NCI-H2227 treated with DMSO at 0.1 percent for 48 hours (cell line): ENCODE measurements around the gene EVX2.
A peak's percentile ranks its signal among the peaks of the same experiment; 100 is the strongest.

Source experiments
- DNase-seq: peaks from one replicate; lab custom pipeline; 2025; lab: John Stamatoyannopoulos, UW

EVX2 gene

DNA sequence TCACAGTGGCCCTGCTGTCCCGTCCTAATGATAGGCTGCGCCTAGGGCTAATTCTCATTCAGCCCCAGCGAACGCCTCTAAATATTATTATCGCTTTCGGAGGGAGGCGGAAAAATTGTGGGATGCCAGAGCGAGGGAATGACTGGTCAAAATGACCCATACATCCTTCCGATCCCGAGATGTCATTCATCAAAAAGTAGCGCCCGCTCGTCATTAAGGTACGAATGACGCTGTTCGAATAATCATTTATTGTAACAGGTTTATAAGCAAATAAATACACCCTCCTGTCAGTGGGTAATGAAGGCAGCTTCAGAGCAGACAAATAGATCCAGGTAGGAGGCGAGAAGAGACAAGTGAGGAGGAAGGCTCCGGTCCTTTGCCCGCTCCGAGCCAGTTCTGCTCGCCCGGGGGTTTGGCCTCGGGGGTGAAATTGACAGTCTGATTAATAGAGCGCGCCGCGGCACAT, at the start of gene EVX2:
Gene EVX2 (minus strand): TSS at position 167 of the 466 bp plus-strand sequence. CDS start 186 bp downstream, outside the sequence.
- DNase-seq: no peak

DNA sequence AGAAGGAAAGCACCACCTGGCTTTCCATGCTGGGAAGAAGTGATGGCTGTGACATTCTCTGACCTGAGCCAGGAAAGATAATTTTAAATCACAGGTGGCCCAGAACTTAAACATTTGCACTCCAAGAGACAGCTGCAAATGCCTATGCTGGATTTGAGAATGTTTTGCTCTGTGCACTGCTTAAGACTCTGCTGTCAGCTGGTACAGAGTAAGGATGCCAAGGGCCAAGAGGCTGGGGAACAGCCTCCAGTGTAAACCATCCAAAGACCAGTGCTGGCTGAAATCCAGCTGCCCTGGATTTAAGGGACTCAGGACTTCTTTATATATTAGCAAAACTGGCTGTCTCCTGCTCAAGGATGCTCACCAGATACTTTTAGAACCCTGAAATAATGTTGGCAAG, 49.6 kb upstream of the EVX2 start:
- DNase-seq: no peak

DNA sequence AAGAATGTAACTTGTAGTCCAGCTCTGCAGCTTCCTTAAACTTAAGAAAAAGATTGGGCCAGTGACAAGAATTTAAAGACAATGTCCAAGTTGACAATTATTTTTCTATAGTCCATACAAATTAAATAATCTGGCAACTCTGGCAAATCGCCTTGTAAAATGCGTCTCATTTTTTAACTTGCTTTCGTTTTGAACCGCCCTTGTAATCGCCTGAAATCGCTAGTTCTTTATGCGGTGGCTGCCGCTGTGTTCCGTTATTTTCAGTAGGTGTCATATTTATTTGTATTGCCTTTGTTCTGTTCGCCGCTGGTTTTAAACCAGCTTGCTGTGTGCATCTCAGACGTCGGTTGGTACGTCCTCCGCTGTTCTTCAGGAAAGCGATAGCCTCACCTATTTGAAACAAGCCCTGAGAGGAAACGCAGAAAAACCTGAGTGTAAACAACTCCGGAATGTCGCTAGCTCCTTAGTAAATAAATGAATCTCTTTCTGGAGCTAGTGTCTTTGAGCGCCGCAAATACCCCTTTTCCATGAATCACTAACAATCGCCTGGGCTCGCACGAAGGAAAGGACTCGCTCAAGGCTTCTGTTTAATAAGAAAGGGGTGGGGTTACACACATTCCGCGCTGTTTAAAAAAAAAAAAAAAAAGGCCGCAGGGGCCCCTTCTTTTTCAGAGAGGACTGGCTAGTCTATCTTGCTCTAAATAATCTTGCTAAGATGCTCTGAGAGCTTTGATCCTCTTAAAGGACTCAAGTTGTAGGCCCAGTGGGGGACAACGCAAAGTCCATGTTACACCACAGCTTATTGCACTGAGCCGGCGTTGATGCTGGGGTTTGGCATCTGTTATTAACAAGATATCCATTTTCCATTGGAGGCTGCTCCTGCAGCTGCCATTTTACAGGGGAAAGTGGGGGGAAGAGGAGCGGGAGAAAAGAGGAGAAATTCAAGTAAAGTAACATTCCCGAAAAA, 48.7 kb upstream of the EVX2 start:
- no peak for DNase-seq

DNA sequence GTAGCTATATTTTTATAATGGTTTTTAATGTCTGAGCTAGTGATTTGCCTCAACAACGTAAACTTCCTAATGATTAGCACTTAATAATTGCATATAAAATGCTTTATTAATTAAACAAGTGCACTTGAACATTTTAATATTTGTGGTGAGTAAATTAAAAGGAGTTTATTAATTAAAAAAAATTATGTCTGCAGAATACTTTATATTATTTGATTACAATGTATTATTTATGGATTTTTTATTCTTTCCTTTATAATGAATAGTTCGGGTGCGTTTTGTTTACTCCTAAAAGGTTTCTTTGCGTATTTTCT, 48.0 kb upstream of the EVX2 start:
- DNase-seq: no peak

DNA sequence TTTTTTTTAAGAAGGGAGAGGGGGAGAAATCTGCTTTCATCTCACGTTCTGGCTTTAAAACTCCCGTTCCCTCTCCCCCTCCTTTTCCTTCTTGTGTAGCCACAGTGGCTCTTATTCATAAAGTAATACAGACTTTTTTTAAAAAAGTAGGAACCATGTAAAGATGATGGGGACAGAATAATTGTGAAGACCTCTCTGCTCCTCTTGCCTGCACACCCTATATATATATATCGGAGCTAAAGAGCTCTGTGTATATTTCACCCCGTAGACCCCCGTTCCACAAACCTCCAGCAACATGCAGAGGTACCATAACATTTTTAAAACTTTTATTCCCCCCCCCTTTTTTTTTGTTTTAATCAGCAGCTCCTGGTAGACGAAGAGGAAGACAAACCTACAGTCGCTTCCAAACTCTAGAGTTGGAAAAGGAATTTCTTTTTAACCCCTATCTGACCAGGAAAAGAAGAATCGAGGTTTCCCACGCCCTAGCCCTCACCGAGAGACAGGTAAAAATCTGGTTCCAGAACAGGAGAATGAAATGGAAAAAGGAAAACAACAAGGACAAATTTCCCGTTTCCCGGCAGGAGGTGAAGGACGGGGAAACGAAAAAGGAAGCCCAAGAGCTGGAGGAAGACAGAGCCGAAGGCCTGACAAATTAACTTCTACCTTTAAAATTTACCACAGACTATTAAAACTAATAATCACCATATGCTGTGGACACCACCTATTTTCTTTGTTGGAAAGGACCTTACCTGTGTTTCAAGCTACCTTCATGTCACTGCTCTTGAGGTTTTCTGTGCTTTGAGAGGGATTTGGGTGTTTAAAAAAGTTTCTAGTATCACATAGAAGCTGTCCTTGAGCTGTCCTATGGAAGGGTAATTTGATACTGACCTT, 47.4 kb upstream of the EVX2 start:
- DNase-seq: no peak

DNA sequence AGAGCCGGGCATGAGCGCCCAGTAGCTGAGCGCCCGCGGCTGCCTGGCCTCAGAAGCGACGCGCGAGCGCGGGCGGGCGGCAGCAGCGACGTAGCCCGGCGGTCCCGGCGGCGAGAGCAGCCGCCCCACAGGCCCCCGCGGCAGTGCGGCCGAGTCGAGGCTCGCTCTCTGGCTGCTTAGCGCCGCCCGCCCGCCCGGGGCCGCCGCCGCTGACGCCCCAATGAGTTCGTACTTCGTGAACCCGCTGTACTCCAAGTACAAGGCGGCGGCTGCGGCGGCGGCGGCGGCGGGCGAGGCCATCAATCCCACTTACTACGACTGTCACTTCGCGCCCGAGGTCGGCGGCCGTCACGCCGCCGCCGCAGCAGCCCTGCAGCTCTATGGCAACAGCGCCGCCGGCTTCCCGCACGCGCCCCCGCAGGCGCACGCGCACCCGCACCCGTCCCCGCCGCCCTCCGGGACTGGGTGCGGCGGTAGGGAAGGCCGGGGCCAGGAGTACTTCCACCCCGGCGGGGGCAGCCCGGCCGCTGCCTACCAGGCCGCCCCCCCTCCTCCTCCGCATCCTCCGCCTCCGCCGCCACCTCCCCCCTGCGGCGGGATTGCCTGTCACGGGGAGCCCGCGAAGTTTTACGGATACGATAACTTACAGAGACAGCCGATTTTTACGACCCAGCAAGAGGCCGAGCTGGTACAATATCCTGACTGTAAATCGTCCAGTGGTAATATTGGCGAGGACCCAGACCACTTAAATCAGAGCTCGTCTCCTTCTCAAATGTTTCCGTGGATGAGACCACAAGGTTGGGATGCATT, 46.6 kb upstream of the EVX2 start:
- DNase-seq: no peak

DNA sequence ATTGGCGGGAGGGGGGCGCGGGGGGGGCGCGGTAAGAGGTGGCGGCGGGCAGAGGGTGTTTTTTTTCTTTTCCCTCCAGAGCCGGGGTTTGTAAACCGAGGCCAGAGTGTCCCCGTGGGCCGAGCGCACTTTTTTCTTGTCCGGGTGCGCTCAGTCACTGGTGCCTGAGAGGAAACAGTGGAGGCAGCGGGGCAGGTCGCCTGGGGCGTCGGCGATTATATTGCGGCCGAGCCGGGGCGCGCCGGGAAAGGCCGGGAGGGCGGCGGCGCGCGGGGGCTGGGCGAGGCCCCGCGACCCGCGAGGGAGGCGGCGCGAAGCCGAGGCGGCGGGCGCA, 46.0 kb upstream of the EVX2 start:
- no peak for DNase-seq

DNA sequence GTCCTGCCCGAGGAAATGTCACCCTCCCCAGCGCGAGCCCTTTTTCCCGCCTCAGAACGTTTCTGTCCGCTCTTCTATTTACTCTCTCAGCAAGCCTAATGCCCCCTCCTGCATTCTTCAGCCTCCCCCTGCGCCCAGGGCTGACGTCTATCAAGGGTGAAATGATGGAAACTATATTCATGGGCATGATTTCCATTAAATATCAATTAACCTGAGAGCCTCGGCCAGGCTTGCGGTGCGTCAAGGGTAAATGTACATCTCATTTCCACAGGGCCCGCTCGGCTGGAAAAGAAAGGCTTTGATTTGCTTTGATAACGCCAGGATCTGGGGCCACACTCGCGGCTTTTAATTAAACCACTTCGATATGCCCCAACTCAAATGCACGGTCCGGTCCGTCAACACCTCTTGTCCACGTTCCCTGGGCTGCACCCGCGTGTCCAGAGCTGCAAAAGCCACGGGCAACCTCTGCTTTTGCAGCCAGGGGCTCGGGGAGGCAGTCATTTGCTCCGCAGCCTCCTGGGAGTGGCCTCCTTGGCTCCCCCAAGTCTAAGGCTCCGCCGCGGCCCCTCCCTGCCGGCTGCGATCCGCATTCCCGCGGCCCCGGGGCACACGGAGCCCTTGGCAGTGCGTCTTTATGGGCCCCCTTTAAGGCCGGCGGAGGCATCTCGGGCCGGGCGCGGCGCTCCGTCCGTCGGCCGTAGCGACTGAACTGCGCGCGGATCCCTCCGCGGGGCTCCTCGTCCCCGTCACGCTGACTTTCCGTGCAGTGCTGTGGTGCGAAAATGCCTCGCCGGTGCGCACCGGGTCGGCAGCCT, 45.4 kb upstream of the EVX2 start, which contains the start of gene HOXD8:
Gene HOXD8 (plus strand): TSS at position 724 of the 815 bp plus-strand sequence. CDS start 662 bp downstream, outside the sequence.
- DNase-seq: peak; percentile 43

DNA sequence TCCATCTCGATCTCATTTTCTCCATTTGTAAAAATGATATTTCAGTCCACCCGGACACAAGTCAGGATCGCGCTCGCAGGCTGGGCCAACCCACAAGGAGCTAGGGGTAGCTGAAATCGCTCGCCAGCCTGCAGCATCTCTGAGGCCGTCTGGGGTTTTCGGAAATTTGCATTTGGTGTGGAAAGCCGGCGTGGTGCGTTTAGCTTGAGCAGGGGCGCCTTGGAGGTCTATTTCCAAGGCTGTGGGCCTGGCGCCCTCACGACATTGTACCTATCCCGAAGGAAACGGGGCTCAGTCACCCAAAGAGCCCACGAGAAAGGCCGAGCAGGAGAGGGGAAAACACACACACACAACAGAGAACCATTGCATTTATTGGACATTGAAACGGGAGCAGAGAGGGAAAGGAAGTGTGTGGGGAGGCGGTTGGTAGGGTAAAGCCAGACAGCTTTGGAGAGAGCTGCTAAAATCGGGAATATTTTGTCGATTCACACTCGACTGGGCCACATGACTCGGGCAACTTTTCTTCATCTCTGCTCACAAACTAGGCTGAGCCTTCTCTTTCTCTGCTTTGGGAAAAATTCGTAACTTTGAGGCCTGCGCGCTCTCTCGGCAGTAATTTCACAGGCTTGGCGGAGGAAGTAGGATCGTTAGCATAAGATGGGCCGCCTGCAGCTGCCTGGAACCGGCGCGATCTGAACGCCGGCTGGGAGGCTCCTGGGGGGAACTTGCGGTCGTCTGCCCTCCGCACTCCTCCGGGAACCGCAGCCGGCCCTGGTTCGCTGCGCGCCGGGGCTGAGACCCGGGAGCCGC, 44.6 kb upstream of the EVX2 start:
- DNase-seq: peak; percentile 51

DNA sequence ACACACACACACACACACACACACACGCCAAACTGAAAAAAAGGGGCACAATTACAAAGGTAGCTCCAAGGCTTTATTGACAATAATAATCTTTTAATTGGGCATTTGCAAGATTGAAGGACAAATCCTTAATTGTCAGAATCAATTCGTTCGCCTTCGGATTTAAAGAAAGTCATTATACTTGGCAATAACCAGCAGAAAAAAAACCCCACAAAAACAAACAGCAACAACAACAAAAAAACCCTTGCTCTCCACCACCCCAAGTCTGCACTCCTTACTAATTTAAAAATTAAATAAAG, 44.0 kb upstream of the EVX2 start:
- DNase-seq: no peak

DNA sequence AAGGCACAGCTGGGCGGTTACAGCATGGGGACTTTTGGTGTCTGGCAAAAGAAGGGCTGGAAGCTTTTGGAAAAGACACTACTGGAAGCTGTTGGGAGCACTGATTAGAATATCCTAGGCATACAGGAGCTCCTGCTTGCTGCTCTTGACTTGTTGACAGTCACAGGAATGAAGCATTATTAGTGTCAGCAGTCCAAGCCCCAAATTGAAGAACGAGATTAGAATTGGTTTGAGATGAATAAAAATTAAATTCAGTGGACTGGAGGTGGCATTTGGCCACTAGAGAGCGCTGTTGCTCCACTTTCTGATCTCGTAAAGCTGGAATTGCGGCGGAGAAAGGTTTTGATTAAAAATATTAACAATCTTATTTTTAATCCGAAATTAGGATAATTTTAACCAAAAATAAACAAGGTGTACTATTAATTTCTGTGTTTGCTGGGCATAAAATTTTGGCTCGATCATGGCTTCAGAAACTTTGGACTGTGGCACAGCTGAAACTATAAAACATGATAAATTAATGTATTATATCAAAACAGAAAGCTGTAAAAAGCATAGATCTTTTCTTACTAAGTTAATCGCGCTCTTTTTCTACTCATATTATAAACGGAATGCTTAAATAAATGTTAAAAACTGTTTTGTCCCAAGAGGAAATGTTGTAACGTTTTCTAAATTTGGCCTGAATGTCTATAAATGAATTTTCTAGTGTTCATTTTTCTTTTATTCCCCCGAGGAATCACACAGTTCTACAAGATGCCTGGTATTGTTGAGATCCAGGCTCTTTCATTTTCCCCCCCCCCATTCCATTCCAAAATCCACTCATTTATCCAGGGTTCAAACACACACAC, 43.4 kb upstream of the EVX2 start:
- peak; percentile 83 for DNase-seq

DNA sequence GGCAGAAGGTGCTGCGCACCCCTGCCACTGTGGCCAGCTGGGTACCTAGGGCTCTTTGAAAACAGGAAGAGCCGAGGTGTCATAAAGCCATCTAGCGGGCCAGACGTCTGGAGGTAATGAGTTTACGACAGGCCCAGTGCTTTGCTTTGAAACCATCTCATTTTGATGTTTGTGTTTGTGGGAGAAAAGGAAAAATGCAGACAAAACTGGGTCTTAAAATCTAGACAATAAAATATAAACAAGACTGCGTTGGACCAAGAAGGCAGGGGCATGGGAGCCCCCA, 42.0 kb upstream of the EVX2 start:
- DNase-seq: no peak

DNA sequence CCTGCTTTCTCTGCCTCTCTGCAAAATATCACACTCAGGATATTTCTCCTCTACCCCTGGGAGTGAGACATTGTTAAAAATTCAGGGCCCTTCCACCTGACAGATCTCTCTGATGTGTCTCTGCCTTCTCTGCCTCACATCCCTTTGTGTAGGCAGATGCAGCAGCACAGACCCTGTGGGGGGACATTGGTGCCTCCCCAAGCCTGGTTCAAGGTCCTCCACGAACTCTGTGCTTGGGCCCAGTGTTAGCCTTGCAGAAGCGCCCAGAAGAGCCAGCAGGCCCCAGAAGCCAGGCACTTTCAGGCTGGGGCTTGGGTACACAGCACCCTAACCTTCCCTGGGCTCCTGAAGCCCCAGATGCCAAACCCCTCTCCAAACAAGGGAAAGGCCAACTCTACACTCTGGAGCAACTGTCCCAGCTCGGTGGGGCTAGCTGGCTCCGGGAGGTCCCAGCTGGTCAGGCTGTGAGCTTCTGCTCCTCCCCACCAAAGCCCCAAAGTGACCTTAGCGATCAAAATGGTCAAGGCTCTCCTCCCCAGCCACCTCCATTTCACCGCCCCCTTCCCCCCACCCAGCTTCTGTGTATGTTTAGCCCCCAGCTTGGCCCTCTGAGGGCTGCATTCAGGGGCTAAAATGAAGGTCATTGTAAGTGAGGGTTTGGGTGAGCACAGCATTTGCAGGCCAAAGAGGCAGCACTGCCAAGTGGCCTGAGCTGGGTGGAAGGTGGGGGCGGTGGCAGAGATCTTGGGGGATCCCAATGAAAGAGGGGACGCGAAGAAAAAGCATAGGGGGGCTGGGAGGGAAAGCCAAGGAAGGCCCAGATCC, 41.4 kb upstream of the EVX2 start:
- DNase-seq: no peak

DNA sequence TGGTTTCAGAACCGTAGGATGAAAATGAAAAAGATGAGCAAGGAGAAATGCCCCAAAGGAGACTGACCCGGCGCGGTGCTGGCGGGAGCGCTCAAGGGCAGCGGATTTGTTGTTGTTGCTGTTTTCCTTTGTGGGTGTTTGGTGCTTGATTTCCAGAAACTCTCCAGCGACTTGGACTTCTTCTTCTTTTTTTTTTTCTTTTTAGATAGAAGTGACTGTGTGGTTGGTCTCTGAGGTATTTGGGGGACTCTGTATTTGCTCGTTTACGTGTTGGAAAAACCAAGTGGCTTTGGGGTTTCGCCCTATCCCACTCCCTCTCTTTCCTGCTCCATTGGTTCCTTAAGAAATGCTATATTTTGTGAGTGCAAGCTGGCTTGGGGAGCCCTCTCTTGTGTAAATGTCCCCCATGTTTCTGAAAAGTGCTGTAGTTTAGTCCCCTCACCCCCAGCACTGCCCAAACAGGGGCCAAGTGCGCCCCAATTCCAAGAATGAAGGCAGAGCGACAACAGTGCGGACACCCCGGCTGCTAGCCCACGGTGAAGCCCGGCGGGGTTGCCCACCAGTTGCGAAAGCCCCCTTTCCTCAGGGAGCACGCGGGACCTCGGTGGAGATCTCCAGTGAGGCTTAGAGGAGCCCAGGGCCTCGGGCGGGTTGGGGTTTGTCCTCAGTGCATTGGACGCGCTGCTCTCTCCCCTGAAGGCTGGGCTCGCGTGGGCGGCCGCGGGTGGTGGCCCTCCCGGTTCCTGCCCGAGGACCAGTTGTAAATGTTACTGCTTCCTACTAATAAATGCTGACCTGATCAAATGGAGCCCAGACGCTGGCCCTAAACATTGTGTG, 40.6 kb upstream of the EVX2 start:
- DNase-seq: no peak

DNA sequence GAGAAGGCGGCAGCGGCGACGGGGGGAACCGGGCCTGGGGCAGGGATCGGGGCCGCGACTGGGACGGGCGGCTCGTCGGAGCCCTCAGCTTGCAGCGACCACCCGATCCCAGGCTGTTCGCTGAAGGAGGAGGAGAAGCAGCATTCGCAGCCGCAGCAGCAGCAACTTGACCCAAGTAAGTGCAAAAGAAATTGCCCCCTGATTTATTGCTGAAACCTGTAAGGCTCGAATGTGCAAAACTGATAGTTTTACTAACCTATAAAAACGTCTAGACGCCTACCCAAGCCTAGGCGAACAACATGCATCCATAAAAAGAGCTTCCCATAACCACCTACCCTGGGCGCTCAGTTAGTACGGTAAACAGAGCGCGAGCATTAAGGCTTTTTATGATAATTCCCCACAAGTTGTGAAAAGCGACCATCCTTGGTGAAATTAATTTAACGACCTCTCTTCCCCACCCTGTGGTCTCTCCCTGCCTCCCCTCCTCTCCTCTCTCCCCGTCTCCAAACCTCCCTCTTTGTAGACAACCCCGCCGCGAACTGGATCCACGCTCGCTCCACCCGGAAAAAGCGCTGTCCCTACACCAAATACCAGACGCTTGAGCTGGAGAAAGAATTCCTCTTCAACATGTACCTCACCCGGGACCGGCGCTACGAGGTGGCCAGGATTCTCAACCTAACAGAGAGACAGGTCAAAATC, 39.8 kb upstream of the EVX2 start:
- DNase-seq: no peak

DNA sequence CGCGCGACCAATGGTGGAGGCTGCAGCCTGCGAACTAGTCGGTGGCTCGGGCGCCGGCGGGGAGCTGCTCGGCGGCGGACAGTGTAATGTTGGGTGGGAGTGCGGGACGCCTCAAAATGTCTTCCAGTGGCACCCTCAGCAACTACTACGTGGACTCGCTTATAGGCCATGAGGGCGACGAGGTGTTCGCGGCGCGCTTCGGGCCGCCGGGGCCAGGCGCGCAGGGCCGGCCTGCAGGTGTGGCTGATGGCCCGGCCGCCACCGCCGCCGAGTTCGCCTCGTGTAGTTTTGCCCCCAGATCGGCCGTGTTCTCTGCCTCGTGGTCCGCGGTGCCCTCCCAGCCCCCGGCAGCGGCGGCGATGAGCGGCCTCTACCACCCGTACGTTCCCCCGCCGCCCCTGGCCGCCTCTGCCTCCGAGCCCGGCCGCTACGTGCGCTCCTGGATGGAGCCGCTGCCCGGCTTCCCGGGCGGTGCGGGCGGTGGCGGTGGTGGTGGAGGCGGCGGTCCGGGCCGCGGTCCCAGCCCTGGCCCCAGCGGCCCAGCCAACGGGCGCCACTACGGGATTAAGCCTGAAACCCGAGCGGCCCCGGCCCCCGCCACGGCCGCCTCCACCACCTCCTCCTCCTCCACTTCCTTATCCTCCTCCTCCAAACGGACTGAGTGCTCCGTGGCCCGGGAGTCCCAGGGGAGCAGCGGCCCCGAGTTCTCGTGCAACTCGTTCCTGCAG, 39.1 kb upstream of the EVX2 start, which contains the start of gene HOXD9:
Gene HOXD9 (plus strand): TSS at position 37 of the 728 bp plus-strand sequence. CDS start 50 bp downstream, at position 87.
- no peak for DNase-seq
